Smooth muscle cell (in vitro differentiated cells): ENCODE data around the gene KHDRBS1. TPM values are rescaled to one million over a fixed set of nuclear protein-coding genes. Genes with fewer than 3 reads are reported as not detected.
"Not testable (repeated sequence)": the region's sequence is repeated elsewhere in the genome, so short reads cannot be mapped to it uniquely, and the experiment has no call there.

ENCODE experiments used
- DNase-seq: peaks from one replicate; lab custom pipeline; 2025; ENCODE audit not compliant: unreplicated experiment; lab: John Stamatoyannopoulos, UW
- H2AFZ ChIP-seq: fragments of 200-600 bp; sonication (generic); 2 replicates; pipeline ENCODE4 v1.6.0; 2016; ENCODE audit warnings: antibody characterized with exemption, low read depth, mild to moderate bottlenecking
- H3F3A ChIP-seq: fragments of 200-600 bp; sonication (generic); 2 replicates; pipeline ENCODE4 v1.6.0; 2017; ENCODE audit warnings: antibody characterized with exemption, low read depth
- H3K27ac ChIP-seq: fragments of 200-600 bp; sonication (generic); 2 replicates; pipeline ENCODE4 v1.5.1; 2016; ENCODE audit warnings: low read depth, mild to moderate bottlenecking
- H3K27me3 ChIP-seq: fragments of 200-600 bp; sonication (generic); 2 replicates; pipeline ENCODE4 v1.6.1; 2016; ENCODE audit warnings: low read depth, mild to moderate bottlenecking
- H3K36me3 ChIP-seq: fragments of 200-600 bp; sonication (generic); 2 replicates; pipeline ENCODE4 v1.5.1; 2016; ENCODE audit warnings: low read depth
- H3K4me1 ChIP-seq: fragments of 200-600 bp; sonication (generic); 2 replicates; pipeline ENCODE4 v1.5.1; 2016; ENCODE audit warnings: low read depth
- H3K4me2 ChIP-seq: fragments of 200-600 bp; sonication (generic); 2 replicates; pipeline ENCODE4 v1.6.0; 2016; ENCODE audit warnings: mild to moderate bottlenecking
- H3K4me3 ChIP-seq: fragments of 200-600 bp; sonication (generic); 2 replicates; pipeline ENCODE4 v1.5.1; 2016; ENCODE audit warnings: mild to moderate bottlenecking
- H3K79me2 ChIP-seq: fragments of 200-600 bp; sonication (generic); 2 replicates; pipeline ENCODE4 v1.6.0; 2016; ENCODE audit warnings: low read depth, mild to moderate bottlenecking
- H3K9ac ChIP-seq: fragments of 200-600 bp; sonication (generic); 2 replicates; pipeline ENCODE4 v1.6.0; 2016; ENCODE audit warnings: low read depth
- H3K9me3 ChIP-seq: fragments of 200-600 bp; sonication (generic); replicated peaks from 2 replicates; pipeline ENCODE4 v1.5.1; 2016; ENCODE audit warnings: low read depth
- H4K20me1 ChIP-seq: fragments of 200-600 bp; sonication (generic); 2 replicates; pipeline ENCODE4 v1.6.0; 2016; ENCODE audit warnings: low read depth
- CTCF ChIP-seq: fragments of 200-600 bp; sonication (generic); IDR thresholded peaks from 2 replicates; pipeline ENCODE4 v1.5.1; 2017; ENCODE audit warnings: borderline replicate concordance, mild to moderate bottlenecking, antibody characterized with exemption; ENCODE audit not compliant: insufficient read depth, poor library complexity, severe bottlenecking
- WGBS: methylation state at CpG from one replicate; pipeline ENCODE4 v1.1.7; 2016; ENCODE audit warnings: low lambda C conversion rate; 5-methylcytosine and 5-hydroxymethylcytosine counted together
- polyA plus RNA-seq: library from polyadenylated mRNA; unstranded; fragments of >200 nt; fragmentation: Nextera tagmentation; extraction: Ambion mirVana; gene quantifications from 2 replicates; pipeline ENCODE4 v1.2.1, GENCODE V29; 2016
- total RNA-seq: library from RNA; depleted of rRNA; stranded (reverse); fragments of >200 nt; gene quantifications from 2 replicates; pipeline ENCODE4 v1.2.3, GENCODE V29; 2014

The KHDRBS1 gene
- total and polyA plus RNA-seq, 2 experiments from 2014 or later, result 80.4 to 85.0 TPM

- DNase-seq, result no peak
- Histone ChIP-seq H3K27ac (no peak overlapping the region), H4K20me1 (no peaks in the 10 kb centered on the region), H3K4me1 (no peaks in the 10 kb centered on the region), H3K36me3 (peaks cover 7% of the 10 kb centered on the region), H3K9me3 (no peaks in the 10 kb centered on the region), H3K4me2 (no peak overlapping the region), H3K79me2 (peaks cover 8% of the 10 kb centered on the region), H3K27me3 (no peaks in the 10 kb centered on the region), H3K4me3 (no peak overlapping the region), H3F3A (no peaks in the 10 kb centered on the region), H2AFZ (no peak overlapping the region), H3K9ac (no peak overlapping the region)
- no peak for TF ChIP-seq CTCF
- WGBS, result 88% methylated on average over 3 of the region's 3 CpGs
Measured at GRCh38 chr1:32077451-32077850, 63.8 kb downstream of the KHDRBS1 start.

- H2AFZ ChIP-seq, result no peak overlapping the region
- no peaks in the 10 kb centered on the region for H3K27me3 ChIP-seq
- H3K9ac ChIP-seq, result no peak overlapping the region
- peaks cover 5% of the 10 kb centered on the region for H3K79me2 ChIP-seq
- H4K20me1 ChIP-seq, result no peaks in the 10 kb centered on the region
- no peaks in the 10 kb centered on the region for H3K4me1 ChIP-seq
- peaks cover 11% of the 10 kb centered on the region for H3K36me3 ChIP-seq
- TF ChIP-seq CTCF, result no peak
- DNase-seq, result no peak
- no peaks in the 10 kb centered on the region for H3F3A ChIP-seq
- 96% methylated on average over 1 of the region's 1 CpG for WGBS
- H3K9me3 ChIP-seq, result no peaks in the 10 kb centered on the region
- H3K4me3 ChIP-seq, result no peak overlapping the region
- no peak overlapping the region for H3K27ac ChIP-seq
- no peak overlapping the region for H3K4me2 ChIP-seq
Measured at GRCh38 chr1:32082022-32082421, 68.4 kb downstream of the KHDRBS1 start.

GRCh38 chr1:32086381-32086780, 72.7 kb downstream of the KHDRBS1 start:
- H3K4me1 ChIP-seq, H3K4me2 ChIP-seq, H3K9ac ChIP-seq, DNase-seq, H3K27ac ChIP-seq, H2AFZ ChIP-seq, H3K27me3 ChIP-seq, H3K4me3 ChIP-seq, H3K9me3 ChIP-seq, H3F3A ChIP-seq, H3K79me2 ChIP-seq, H4K20me1 ChIP-seq: not testable (repeated sequence)
- H3K36me3 ChIP-seq, result peaks cover 10% of the 10 kb centered on the region
- 100% methylated on average over 2 of the region's 2 CpGs for WGBS

- peaks cover 7% of the 10 kb centered on the region for H3K36me3 ChIP-seq
- H3K9me3 ChIP-seq, result no peaks in the 10 kb centered on the region
- no peaks in the 10 kb centered on the region for H3K79me2 ChIP-seq
- no peaks in the 10 kb centered on the region for H3K4me1 ChIP-seq
- no peak for TF ChIP-seq CTCF
- no peak overlapping the region for H3K27ac ChIP-seq
- DNase-seq, result no peak
- no peak overlapping the region for H3K4me3 ChIP-seq
- H3K9ac ChIP-seq, result no peak overlapping the region
- no peak overlapping the region for H2AFZ ChIP-seq
- peaks cover 5% of the 10 kb centered on the region for H4K20me1 ChIP-seq
- no peak overlapping the region for H3K4me2 ChIP-seq
- 97% methylated on average over 8 of the region's 8 CpGs for WGBS
- H3F3A ChIP-seq, result no peaks in the 10 kb centered on the region
- no peaks in the 10 kb centered on the region for H3K27me3 ChIP-seq
Measured at GRCh38 chr1:32091176-32091575, 77.5 kb downstream of the KHDRBS1 start.
